Calu3 (cell line): Measurements from ENCODE around the gene LILRA6. TPM values are rescaled to one million over a fixed set of nuclear protein-coding genes. Genes with fewer than 3 reads are reported as not detected.
"Not testable (repeated sequence)": the region's sequence is repeated elsewhere in the genome, so short reads cannot be mapped to it uniquely, and the experiment has no call there.

Source experiments
- BruUV-seq: library from RNA; stranded (reverse); fragments of 400-500 nt; replicated peaks from 2 replicates; lab custom pipeline; 2021; lab: Mats Ljungman, UMichigan
- CTCF ChIA-PET: fragments of 300-600 bp; sonication (Branson Sonifier 250); formaldehyde crosslinking; loops from one replicate; lab custom pipeline; 2022; ENCODE audit warnings: antibody characterized with exemption; lab: Charles Lee
- DNase-seq: peaks from one replicate; pipeline ENCODE4 v3.0.0; 2022
- H3K27ac Mint-ChIP-seq: one replicate; pipeline ENCODE4 v1.8.0; 2022; ENCODE audit warnings: mixed read lengths; ENCODE audit not compliant: unreplicated experiment
- H3K27me3 Mint-ChIP-seq: one replicate; pipeline ENCODE4 v1.8.0; 2022; ENCODE audit warnings: mixed read lengths; ENCODE audit not compliant: unreplicated experiment
- H3K36me3 Mint-ChIP-seq: one replicate; pipeline ENCODE4 v1.8.0; 2022; ENCODE audit warnings: mild to moderate bottlenecking, moderate library complexity, mixed read lengths; ENCODE audit not compliant: insufficient read depth, unreplicated experiment
- H3K4me1 Mint-ChIP-seq: one replicate; pipeline ENCODE4 v1.8.0; 2022; ENCODE audit warnings: mild to moderate bottlenecking, low read depth, mixed read lengths; ENCODE audit not compliant: unreplicated experiment
- H3K4me3 Mint-ChIP-seq: one replicate; pipeline ENCODE4 v1.8.0; 2022; ENCODE audit warnings: mild to moderate bottlenecking, low read depth, moderate library complexity, mixed read lengths; ENCODE audit not compliant: unreplicated experiment
- H3K9me3 Mint-ChIP-seq: one replicate; pipeline ENCODE4 v1.8.0; 2022; ENCODE audit warnings: low read depth, mixed read lengths; ENCODE audit not compliant: unreplicated experiment
- intact Hi-C: fragments of 100-400 bp; cut with micrococcal nuclease; formaldehyde crosslinking; loops from one replicate; pipeline ENCODE4 v1.10.0; 2022; ENCODE audit not compliant: unreplicated experiment
- total RNA-seq: library from RNA; stranded (reverse); gene quantifications from 2 replicates; pipeline ENCODE4 v1.2.3, GENCODE V29; 2022
- TF ChIP-seq, protein P1 (sequence below): fragments of 200-600 bp; IDR thresholded peaks from one replicate; pipeline ENCODE4 v1.8.0; 2022; ENCODE audit warnings: antibody characterized with exemption; ENCODE audit not compliant: unreplicated experiment

LILRA6 gene
- total RNA-seq, 1 experiment from 2014 or later: not detected

GRCh38 chr19:54275951-54276350 is 33.4 kb upstream of the LILRA6 start:
- DNase-seq: no peak
- H3K4me3 Mint-ChIP-seq: no peak overlapping the region
- no peaks in the 10 kb centered on the region for H3K36me3 Mint-ChIP-seq
- no TSS peak for BruUV-seq
- H3K27me3 Mint-ChIP-seq: peaks cover 100% of the 10 kb centered on the region
- H3K4me1 Mint-ChIP-seq: no peaks in the 10 kb centered on the region
- CTCF ChIA-PET: no interaction called here
- TF ChIP-seq, protein P1, sequence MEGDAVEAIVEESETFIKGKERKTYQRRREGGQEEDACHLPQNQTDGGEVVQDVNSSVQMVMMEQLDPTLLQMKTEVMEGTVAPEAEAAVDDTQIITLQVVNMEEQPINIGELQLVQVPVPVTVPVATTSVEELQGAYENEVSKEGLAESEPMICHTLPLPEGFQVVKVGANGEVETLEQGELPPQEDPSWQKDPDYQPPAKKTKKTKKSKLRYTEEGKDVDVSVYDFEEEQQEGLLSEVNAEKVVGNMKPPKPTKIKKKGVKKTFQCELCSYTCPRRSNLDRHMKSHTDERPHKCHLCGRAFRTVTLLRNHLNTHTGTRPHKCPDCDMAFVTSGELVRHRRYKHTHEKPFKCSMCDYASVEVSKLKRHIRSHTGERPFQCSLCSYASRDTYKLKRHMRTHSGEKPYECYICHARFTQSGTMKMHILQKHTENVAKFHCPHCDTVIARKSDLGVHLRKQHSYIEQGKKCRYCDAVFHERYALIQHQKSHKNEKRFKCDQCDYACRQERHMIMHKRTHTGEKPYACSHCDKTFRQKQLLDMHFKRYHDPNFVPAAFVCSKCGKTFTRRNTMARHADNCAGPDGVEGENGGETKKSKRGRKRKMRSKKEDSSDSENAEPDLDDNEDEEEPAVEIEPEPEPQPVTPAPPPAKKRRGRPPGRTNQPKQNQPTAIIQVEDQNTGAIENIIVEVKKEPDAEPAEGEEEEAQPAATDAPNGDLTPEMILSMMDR: no peak
- no peaks in the 10 kb centered on the region for H3K9me3 Mint-ChIP-seq
- H3K27ac Mint-ChIP-seq: no peak overlapping the region
- intact Hi-C loops: no loop called here

GRCh38 chr19:54274516-54274915 is 31.9 kb upstream of the LILRA6 start:
- H3K4me1 Mint-ChIP-seq, H3K27ac Mint-ChIP-seq, H3K4me3 Mint-ChIP-seq, intact Hi-C loops, H3K36me3 Mint-ChIP-seq, DNase-seq, H3K9me3 Mint-ChIP-seq, BruUV-seq: not testable (repeated sequence)
- peaks cover 100% of the 10 kb centered on the region for H3K27me3 Mint-ChIP-seq
- CTCF ChIA-PET: interaction anchor here (0.5 kb wide), 1 partner anchor 79 kb away, joined by 3 read pairs; no protein-coding TSS in a partner anchor

GRCh38 chr19:54273821-54274220 is 31.2 kb upstream of the LILRA6 start:
- BruUV-seq: no TSS peak
- Mint-ChIP-seq H3K4me1 (no peaks in the 10 kb centered on the region), H3K9me3 (no peaks in the 10 kb centered on the region), H3K4me3 (no peak overlapping the region), H3K27ac (no peak overlapping the region), H3K27me3 (peaks cover 100% of the 10 kb centered on the region), H3K36me3 (no peaks in the 10 kb centered on the region)
- no peak for DNase-seq
- intact Hi-C loops: no loop called here
- CTCF ChIA-PET: interaction anchor here (0.5 to 0.7 kb wide), 3 partner anchors 34 to 683 kb away, joined by 3 read pairs; no protein-coding TSS in a partner anchor
- TF ChIP-seq, protein P1: no peak

DNA sequence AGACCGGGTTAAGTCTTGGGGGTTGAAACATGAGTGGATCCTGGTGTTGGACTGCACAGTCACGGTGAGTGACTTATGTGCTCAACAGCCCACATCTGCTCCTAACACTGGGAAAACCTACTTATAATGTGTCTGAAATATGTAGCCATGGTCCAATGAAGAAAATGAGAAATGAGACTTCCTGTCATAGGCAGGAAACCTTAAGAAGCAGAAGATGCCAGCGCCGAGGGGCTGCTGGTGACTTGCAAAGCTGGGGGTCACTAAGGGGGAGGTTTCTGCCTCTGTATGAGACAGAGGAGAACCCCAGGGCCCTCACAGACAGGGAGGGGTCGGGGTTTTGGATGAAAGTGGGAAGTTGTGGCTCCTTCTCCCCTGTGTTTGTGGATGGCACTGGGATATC is 29.6 kb upstream of the LILRA6 start:
- CTCF ChIA-PET, H3K27ac Mint-ChIP-seq: not testable (repeated sequence)

GRCh38 chr19:54271587-54271986 is 29.0 kb upstream of the LILRA6 start:
- H3K4me3 Mint-ChIP-seq, intact Hi-C loops, H3K4me1 Mint-ChIP-seq, DNase-seq, BruUV-seq, CTCF ChIA-PET, H3K36me3 Mint-ChIP-seq, H3K27ac Mint-ChIP-seq, H3K9me3 Mint-ChIP-seq: not testable (repeated sequence)
- H3K27me3 Mint-ChIP-seq: peaks cover 100% of the 10 kb centered on the region

More for the DNA sequence above, 29.6 kb upstream of the LILRA6 start:
- BruUV-seq, H3K4me3 Mint-ChIP-seq, H3K9me3 Mint-ChIP-seq, intact Hi-C loops, DNase-seq, H3K4me1 Mint-ChIP-seq, H3K36me3 Mint-ChIP-seq: not testable (repeated sequence)
- peaks cover 100% of the 10 kb centered on the region for H3K27me3 Mint-ChIP-seq

GRCh38 chr19:54271106-54271505 is 28.5 kb upstream of the LILRA6 start:
- no peak overlapping the region for H3K27ac Mint-ChIP-seq
- H3K9me3 Mint-ChIP-seq: no peaks in the 10 kb centered on the region
- intact Hi-C loops: no loop called here
- H3K4me3 Mint-ChIP-seq: no peak overlapping the region
- peaks cover 100% of the 10 kb centered on the region for H3K27me3 Mint-ChIP-seq
- H3K36me3 Mint-ChIP-seq: no peaks in the 10 kb centered on the region
- DNase-seq: no peak
- TF ChIP-seq, protein P1: no peak
- BruUV-seq: no TSS peak
- CTCF ChIA-PET: no interaction called here
- H3K4me1 Mint-ChIP-seq: no peaks in the 10 kb centered on the region
